Occipital lobe (tissue), 2 donors: ENCODE results near the gene NMNAT1. TPM values are rescaled to one million over a fixed set of nuclear protein-coding genes. Genes with fewer than 3 reads are reported as not detected.
"Not testable (repeated sequence)": the region's sequence is repeated elsewhere in the genome, so short reads cannot be mapped to it uniquely, and the experiment has no call there.

Experiments used
- DNase-seq: peaks from one replicate; lab custom pipeline; 2025; lab: John Stamatoyannopoulos, UW
- total RNA-seq: library from RNA; depleted of rRNA; stranded (reverse); fragments of >200 nt; gene quantifications from one replicate; pipeline ENCODE4 v1.2.3, GENCODE V29; 2014

NMNAT1 gene
- total RNA-seq, 1 donor from 2014 or later, result 6.1 TPM

GRCh38 chr1:9920606-9921005 is 22.7 kb upstream of the NMNAT1 start:
- no peak for DNase-seq

DNA sequence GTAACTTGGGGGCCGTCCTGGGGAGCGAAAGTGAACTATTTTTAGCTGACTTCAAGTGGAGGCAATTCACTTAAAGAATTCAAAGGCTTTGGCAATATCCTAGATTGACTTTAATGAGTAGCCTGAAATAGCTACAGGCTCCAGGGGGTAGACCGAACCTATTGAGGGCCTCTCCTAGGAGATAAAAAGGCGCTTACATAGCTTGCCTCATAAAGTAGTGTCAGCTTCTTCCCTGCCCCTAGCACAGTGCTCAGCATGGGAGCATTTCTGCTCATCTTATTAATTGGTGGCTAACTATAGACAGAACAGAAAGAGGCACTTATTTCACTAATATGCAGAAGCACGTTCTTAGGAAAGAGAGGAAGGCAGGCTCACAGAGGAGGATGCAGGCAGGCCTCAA is 20.9 kb upstream of the NMNAT1 start:
- DNase-seq, result no peak

DNA sequence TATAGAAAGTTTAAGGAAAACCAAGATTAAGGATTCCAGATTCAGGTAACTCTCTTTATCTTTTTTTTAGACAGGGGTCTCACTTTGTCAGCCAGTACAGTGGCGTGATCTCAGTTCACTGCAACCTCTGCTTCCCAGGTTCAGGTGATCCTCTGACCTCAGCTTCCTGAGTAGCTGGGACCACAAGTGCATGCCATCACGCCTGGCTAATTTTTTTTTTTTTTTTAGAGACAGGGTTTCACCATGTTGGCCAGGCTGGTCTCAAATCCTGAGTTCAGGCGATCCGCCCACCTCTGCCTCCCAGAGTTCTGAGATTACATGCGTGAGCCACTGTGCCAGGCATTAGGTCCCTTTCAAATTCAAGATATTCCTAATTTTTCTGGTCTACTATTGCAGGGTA is 16.0 kb upstream of the NMNAT1 start:
- DNase-seq, result no peak

GRCh38 chr1:9929431-9930385 is 13.6 kb upstream of the NMNAT1 start:
- peak; percentile 29 for DNase-seq

DNA sequence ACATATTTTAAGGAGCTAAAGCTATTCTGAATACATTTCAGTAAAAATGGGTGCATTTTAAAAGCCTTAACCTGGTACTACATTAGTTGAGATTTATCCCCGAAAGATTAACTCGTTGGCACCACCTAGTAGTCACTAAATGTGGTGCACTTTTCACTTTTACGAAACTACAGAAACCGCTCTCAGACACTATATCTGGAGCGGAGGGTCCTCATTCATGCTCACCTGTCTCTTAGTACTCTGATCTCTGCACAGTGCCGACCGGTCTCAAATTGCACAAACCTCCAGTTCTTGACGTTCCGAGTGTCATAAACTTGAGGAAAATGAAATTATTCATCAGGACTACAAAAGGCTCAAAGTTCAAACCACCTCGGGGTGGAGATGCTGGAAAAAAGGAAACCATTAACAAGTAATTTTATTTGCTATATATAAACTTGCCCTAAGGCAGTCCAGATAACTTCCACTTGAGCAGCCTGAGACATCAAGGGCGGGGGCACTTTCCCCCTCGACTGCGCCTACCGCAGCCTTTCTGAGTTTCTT is 806 bp upstream of the NMNAT1 start:
- DNase-seq, result no peak

DNA sequence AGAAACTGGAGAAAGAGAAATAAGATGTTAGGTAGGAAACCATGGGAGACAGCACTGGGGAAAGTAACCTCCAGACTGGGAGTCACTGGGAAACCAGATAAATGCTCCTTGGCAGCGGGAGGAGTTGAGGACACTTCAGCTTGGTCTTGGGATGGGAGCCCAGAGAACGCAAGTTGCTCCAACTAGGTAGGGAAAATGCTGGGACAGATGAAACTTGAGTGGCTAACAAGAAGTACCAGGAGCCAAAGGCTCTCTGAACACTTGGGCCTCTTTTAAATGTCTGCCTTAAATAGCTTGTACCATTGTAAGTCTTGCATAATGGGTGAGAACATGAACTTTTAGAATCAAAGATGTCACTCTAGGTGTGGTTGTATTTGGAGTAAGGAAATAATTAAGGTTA is 3.0 kb downstream of the NMNAT1 start:
- no peak for DNase-seq

GRCh38 chr1:9957726-9958125 is 14.5 kb downstream of the NMNAT1 start:
- no peak for DNase-seq

GRCh38 chr1:9960011-9960410 is 16.7 kb downstream of the NMNAT1 start:
- no peak for DNase-seq

- no peak for DNase-seq
Measured at GRCh38 chr1:9960706-9961562, 17.7 kb downstream of the NMNAT1 start.

GRCh38 chr1:9984253-9984652 is 41.0 kb downstream of the NMNAT1 start:
- DNase-seq, result no peak

- DNase-seq, result no peak
Measured at GRCh38 chr1:9985001-9985400, 41.7 kb downstream of the NMNAT1 start.

GRCh38 chr1:9989773-9990172 is 46.5 kb downstream of the NMNAT1 start:
- no peak for DNase-seq

DNA sequence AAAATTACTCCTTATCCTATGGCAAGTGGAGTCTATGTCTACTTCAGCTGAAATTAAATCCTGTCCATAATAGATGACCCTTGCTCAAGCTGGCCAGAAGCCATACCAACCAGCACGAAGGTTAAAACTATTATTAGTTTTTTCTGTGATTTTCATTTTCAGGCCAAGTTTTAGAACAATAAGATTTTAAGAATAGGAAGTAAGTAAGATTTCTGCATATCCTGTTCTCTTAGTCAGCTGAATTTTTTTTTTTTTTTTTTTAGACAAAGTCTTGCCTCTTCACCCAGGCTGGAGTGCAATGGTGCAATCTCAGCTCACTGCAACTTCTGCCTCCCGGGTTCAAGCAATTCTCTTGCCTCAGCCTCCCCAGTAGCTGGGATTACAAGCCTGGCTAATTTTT is 47.7 kb downstream of the NMNAT1 start:
- DNase-seq, result no peak

DNA sequence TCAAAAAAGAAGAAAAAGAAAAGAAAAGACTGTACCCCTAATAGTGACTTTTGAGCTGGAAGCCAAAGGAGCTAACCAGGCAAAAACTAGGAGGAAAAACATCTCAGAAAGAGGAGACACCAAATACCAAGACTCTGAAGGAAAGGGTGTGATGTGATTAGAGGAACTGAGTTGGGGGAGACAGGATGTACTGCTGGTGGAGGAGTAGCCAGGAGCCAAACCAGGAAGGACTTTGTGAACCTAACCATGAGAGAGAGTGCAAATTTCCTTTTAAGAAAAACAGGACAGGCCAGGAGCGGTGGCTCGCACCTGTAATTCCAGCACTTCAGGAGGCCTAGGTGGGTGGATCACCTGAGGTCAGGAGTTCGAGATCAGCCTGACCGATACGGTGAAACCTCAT is 49.6 kb downstream of the NMNAT1 start:
- DNase-seq, result no peak

GRCh38 chr1:9993561-9994075 is 50.3 kb downstream of the NMNAT1 start:
- DNase-seq, result no peak

DNA sequence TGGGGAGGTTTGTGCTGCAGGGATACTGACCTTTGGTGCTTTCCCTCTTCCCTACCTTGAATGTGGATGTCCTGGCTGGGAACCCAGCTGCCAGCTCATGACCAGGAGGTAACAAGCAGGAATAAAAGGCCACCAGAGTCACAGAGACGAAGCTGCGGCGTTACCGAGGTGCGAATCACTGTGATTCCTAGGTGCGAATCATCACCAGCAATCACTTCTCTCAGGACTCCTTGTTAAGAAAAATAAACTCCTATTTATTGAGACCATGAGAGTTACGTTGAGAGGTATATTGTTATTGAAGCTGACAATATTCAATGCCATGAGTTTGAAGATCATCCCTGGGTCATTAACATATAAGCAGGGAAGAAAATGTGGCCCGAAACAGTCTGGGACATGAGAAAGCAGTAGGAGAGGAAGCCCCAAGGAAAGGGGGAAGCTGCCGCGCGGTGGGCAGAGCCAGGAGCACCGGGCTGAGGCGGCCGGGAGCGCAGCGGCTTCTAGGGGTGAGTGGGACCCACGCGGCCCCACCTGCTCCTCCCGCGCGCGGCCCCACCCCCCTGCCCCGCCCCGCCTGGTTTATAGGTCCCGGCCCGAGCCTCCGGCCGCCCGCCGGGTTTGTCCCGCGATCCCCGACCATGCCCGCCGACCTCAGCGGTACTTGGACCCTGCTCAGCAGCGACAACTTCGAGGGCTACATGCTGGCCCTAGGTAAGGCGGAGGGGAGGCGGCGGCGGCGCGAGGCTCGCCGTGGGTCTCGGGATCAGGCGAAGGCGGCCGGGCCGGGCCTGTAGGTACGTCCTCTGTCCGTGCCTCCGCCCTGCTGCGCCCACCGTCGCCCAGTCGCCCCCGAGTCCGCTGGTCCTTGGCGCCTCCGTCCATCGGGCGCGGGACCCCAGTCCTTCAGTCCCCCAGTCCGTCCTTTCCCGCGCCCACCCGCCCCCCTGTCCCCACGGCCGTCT is 53.6 kb downstream of the NMNAT1 start, which contains the start of gene RBP7:
TSS of gene RBP7 (plus strand) at position 605 of the 959 bp plus-strand sequence. CDS start at position 636, 31 bp downstream.
- DNase-seq, result no peak

DNA sequence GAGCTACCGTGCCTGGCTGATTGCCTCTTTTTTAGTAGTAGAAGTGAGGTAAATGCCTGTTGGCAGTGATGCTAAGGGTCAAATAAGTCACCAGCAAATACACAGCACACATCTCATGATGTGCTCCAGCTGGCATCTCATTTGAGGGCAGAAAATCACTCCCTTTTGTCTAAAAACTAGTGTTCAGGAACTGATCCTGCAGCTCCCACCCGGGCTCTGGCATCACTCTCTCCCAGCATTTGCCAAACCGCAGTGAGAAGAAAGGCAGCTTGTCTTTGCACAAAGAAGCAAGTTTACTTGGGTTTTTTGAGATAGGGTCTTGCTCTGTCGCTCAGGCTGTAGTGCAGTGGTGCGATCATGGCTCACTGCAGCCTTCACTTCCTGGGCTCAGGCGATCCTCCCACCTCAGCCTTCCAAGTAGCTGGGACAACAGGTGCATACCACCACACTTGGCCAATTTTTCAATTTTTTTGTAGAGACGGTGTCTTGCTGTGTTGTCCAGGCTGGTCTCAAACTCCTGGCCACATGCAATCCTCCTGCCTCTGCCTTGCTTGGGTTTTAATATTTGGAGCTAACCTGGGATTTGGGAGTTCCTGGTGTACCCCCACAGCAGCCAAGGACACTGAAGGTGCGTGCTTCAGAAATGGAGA is 57.9 kb downstream of the NMNAT1 start:
- peak; percentile 12 for DNase-seq

GRCh38 chr1:10005248-10005647 is 62.0 kb downstream of the NMNAT1 start:
- DNase-seq, result not testable (repeated sequence)

DNA sequence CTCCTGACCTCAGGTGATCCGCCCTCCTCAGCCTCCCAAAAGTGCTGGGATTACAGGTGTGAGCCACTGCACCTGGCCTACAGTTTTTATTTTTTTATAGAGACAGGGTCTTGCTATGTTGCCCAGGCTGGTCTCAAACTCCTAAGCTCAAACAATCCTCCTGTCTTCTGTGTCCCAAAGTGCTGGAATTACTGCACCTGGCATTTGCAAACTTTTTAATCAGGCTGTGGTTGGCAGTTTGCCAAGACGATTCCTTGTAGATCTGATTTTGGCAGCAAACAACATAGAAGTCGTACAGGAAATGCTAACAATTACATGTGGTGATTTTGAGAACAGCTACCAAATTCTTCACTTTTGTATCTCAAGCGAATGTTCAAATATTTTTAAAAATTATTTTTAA is 63.9 kb downstream of the NMNAT1 start:
- no peak for DNase-seq

DNA sequence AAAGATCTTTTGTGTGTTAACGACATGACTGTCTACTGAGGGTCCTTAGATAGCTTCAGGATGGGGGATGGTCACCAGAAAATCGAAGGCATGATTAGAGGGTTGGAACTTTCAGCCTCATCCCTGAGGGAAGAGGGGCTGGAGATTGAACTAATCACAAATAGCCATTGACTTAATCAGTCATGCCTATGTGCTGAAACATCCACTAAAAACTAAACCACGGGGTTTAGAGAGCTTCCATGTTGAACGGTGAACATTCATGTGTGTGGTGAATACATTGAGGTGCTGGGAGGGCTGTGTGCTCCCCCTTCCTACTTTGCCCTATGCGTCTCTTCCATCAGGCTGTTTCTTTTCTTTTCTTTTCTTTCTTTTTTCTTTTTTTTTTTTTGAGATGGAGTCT is 70.7 kb downstream of the NMNAT1 start:
- DNase-seq, result no peak
